Measurements from ENCODE around the gene MICAL2.
"Not testable (repeated sequence)": the region's sequence is repeated elsewhere in the genome, so short reads cannot be mapped to it uniquely, and the experiment has no call there.

MICAL2 gene

GRCh38 chr11:12137938-12138731 lies 27.7 kb downstream of the MICAL2 start:
- H3K36me3 ChIP-seq (ENCODE audit: control insufficient read depth in 2 of 2, insufficient read depth in 2 of 2, low read length in 2 of 2), result peaks cover 0 to 9% of the 10 kb centered on the region in 2 donors
- H3K27me3 ChIP-seq (ENCODE audit: control insufficient read depth in 1 of 2, insufficient read depth in 2 of 2, low read length in 2 of 2), result no peaks in the 10 kb centered on the region
- H3K9ac ChIP-seq (ENCODE audit: low read length in 2 of 2), result peak overlapping the region; percentile 30 to 42
- H3K4me3 ChIP-seq (ENCODE audit: low read length in 2 of 2), result no peak overlapping the region
- no peaks in the 10 kb centered on the region for H3K9me3 ChIP-seq (ENCODE audit: control insufficient read depth in 2 of 2, low read length in 2 of 2)
- H3K4me1 ChIP-seq (ENCODE audit: control insufficient read depth, insufficient read depth, low read length), result peaks cover 74% of the 10 kb centered on the region
- H3K27ac ChIP-seq (ENCODE audit: low read length), result peak overlapping the region; percentile 85

- Histone ChIP-seq H3K36me3 (ENCODE audit: control insufficient read depth in 2 of 2, insufficient read depth in 2 of 2, low read length in 2 of 2) (peaks cover 0 to 9% of the 10 kb centered on the region in 2 donors), H3K9me3 (ENCODE audit: control insufficient read depth in 2 of 2, low read length in 2 of 2) (no peaks in the 10 kb centered on the region), H3K4me1 (ENCODE audit: control insufficient read depth, insufficient read depth, low read length) (peaks cover 83% of the 10 kb centered on the region), H3K27me3 (ENCODE audit: control insufficient read depth in 1 of 2, insufficient read depth in 2 of 2, low read length in 2 of 2) (no peaks in the 10 kb centered on the region), H3K4me3 (ENCODE audit: low read length in 2 of 2) (peak overlapping the region in 1 of 2 donors; percentile 29), H3K27ac (ENCODE audit: low read length) (peak overlapping the region; percentile 85), H3K9ac (ENCODE audit: low read length in 2 of 2) (peak overlapping the region; percentile 13 to 30)
These were observed 28.9 kb downstream of the MICAL2 start for GRCh38 chr11:12139144-12139881.

- Histone ChIP-seq H3K27ac (ENCODE audit: low read length) (no peak overlapping the region), H3K4me1 (ENCODE audit: control insufficient read depth, insufficient read depth, low read length) (peaks cover 91% of the 10 kb centered on the region), H3K36me3 (ENCODE audit: control insufficient read depth in 2 of 2, insufficient read depth in 2 of 2, low read length in 2 of 2) (peaks cover 0 to 9% of the 10 kb centered on the region in 2 donors), H3K9me3 (ENCODE audit: control insufficient read depth in 2 of 2, low read length in 2 of 2) (no peaks in the 10 kb centered on the region), H3K4me3 (ENCODE audit: low read length in 2 of 2) (no peak overlapping the region), H3K9ac (ENCODE audit: low read length in 2 of 2) (no peak overlapping the region), H3K27me3 (ENCODE audit: control insufficient read depth in 1 of 2, insufficient read depth in 2 of 2, low read length in 2 of 2) (no peaks in the 10 kb centered on the region)
These were observed 29.9 kb downstream of the MICAL2 start for GRCh38 chr11:12140186-12140793.

GRCh38 chr11:12141283-12141682 lies 30.9 kb downstream of the MICAL2 start:
- Histone ChIP-seq H3K27ac (ENCODE audit: low read length) (peak overlapping the region; percentile 49), H3K4me1 (ENCODE audit: control insufficient read depth, insufficient read depth, low read length) (peaks cover 84% of the 10 kb centered on the region), H3K9ac (ENCODE audit: low read length in 2 of 2) (no peak overlapping the region)

GRCh38 chr11:12142176-12142575 lies 31.8 kb downstream of the MICAL2 start:
- H3K27ac ChIP-seq (ENCODE audit: low read length), result peak overlapping the region; percentile 49

More at GRCh38 chr11:12141283-12141682, 30.9 kb downstream of the MICAL2 start:
- H3K9me3 ChIP-seq (ENCODE audit: control insufficient read depth in 2 of 2, low read length in 2 of 2), result no peaks in the 10 kb centered on the region
- no peak overlapping the region for H3K4me3 ChIP-seq (ENCODE audit: low read length in 2 of 2)
- peaks cover 0 to 12% of the 10 kb centered on the region in 2 donors for H3K36me3 ChIP-seq (ENCODE audit: control insufficient read depth in 2 of 2, insufficient read depth in 2 of 2, low read length in 2 of 2)
- H3K27me3 ChIP-seq (ENCODE audit: control insufficient read depth in 1 of 2, insufficient read depth in 2 of 2, low read length in 2 of 2), result no peaks in the 10 kb centered on the region

GRCh38 chr11:12142909-12143308 lies 32.5 kb downstream of the MICAL2 start:
- Histone ChIP-seq H3K9ac (ENCODE audit: low read length in 2 of 2) (no peak overlapping the region), H3K36me3 (ENCODE audit: control insufficient read depth in 2 of 2, insufficient read depth in 2 of 2, low read length in 2 of 2) (peaks cover 0 to 12% of the 10 kb centered on the region in 2 donors), H3K9me3 (ENCODE audit: control insufficient read depth in 2 of 2, low read length in 2 of 2) (no peaks in the 10 kb centered on the region), H3K4me1 (ENCODE audit: control insufficient read depth, insufficient read depth, low read length) (peaks cover 73% of the 10 kb centered on the region), H3K27me3 (ENCODE audit: control insufficient read depth in 1 of 2, insufficient read depth in 2 of 2, low read length in 2 of 2) (no peaks in the 10 kb centered on the region), H3K27ac (ENCODE audit: low read length) (peak overlapping the region; percentile 49), H3K4me3 (ENCODE audit: low read length in 2 of 2) (no peak overlapping the region)

More at GRCh38 chr11:12142176-12142575, 31.8 kb downstream of the MICAL2 start:
- Histone ChIP-seq H3K27me3 (ENCODE audit: control insufficient read depth in 1 of 2, insufficient read depth in 2 of 2, low read length in 2 of 2) (no peaks in the 10 kb centered on the region), H3K9me3 (ENCODE audit: control insufficient read depth in 2 of 2, low read length in 2 of 2) (no peaks in the 10 kb centered on the region), H3K36me3 (ENCODE audit: control insufficient read depth in 2 of 2, insufficient read depth in 2 of 2, low read length in 2 of 2) (peaks cover 0 to 12% of the 10 kb centered on the region in 2 donors), H3K4me1 (ENCODE audit: control insufficient read depth, insufficient read depth, low read length) (peaks cover 75% of the 10 kb centered on the region), H3K9ac (ENCODE audit: low read length in 2 of 2) (no peak overlapping the region), H3K4me3 (ENCODE audit: low read length in 2 of 2) (no peak overlapping the region)

GRCh38 chr11:12143461-12144258 lies 33.3 kb downstream of the MICAL2 start:
- Histone ChIP-seq H3K4me3 (ENCODE audit: low read length in 2 of 2) (no peak overlapping the region), H3K9me3 (ENCODE audit: control insufficient read depth in 2 of 2, low read length in 2 of 2) (no peaks in the 10 kb centered on the region), H3K4me1 (ENCODE audit: control insufficient read depth, insufficient read depth, low read length) (peaks cover 69% of the 10 kb centered on the region), H3K27me3 (ENCODE audit: control insufficient read depth in 1 of 2, insufficient read depth in 2 of 2, low read length in 2 of 2) (no peaks in the 10 kb centered on the region), H3K27ac (ENCODE audit: low read length) (peak overlapping the region; percentile 49), H3K36me3 (ENCODE audit: control insufficient read depth in 2 of 2, insufficient read depth in 2 of 2, low read length in 2 of 2) (peaks cover 0 to 11% of the 10 kb centered on the region in 2 donors), H3K9ac (ENCODE audit: low read length in 2 of 2) (no peak overlapping the region)

- Histone ChIP-seq H3K4me1 (ENCODE audit: control insufficient read depth, insufficient read depth, low read length) (peaks cover 68% of the 10 kb centered on the region), H3K36me3 (ENCODE audit: control insufficient read depth in 2 of 2, insufficient read depth in 2 of 2, low read length in 2 of 2) (peaks cover 0 to 8% of the 10 kb centered on the region in 2 donors), H3K9ac (ENCODE audit: low read length in 2 of 2) (no peak overlapping the region), H3K27me3 (ENCODE audit: control insufficient read depth in 1 of 2, insufficient read depth in 2 of 2, low read length in 2 of 2) (no peaks in the 10 kb centered on the region), H3K4me3 (ENCODE audit: low read length in 2 of 2) (no peak overlapping the region), H3K27ac (ENCODE audit: low read length) (peak overlapping the region; percentile 49), H3K9me3 (ENCODE audit: control insufficient read depth in 2 of 2, low read length in 2 of 2) (no peaks in the 10 kb centered on the region)
These were observed 34.2 kb downstream of the MICAL2 start for GRCh38 chr11:12144330-12145174.

GRCh38 chr11:12146678-12147077 lies 36.3 kb downstream of the MICAL2 start:
- H3K9me3 ChIP-seq (ENCODE audit: control insufficient read depth in 2 of 2, low read length in 2 of 2); H3K27me3 ChIP-seq (ENCODE audit: control insufficient read depth in 1 of 2, insufficient read depth in 2 of 2, low read length in 2 of 2); H3K36me3 ChIP-seq (ENCODE audit: control insufficient read depth in 2 of 2, insufficient read depth in 2 of 2, low read length in 2 of 2); H3K4me3 ChIP-seq (ENCODE audit: low read length in 2 of 2); H3K9ac ChIP-seq (ENCODE audit: low read length in 2 of 2); H3K27ac ChIP-seq (ENCODE audit: low read length): not testable (repeated sequence)
- H3K4me1 ChIP-seq (ENCODE audit: control insufficient read depth, insufficient read depth, low read length), result peaks cover 56% of the 10 kb centered on the region

Data from stomach smooth muscle (tissue), 2 donors.